H1 (cell line): ENCODE data around the gene RAMP1. TPM values are rescaled to one million over a fixed set of nuclear protein-coding genes. Genes with fewer than 3 reads are reported as not detected.

Experiments used
- CTCF ChIA-PET: fragments of 300-600 bp; sonication (Branson Sonifier 250); formaldehyde crosslinking; loops from one replicate; lab custom pipeline; 2021; ENCODE audit not compliant: partially characterized antibody; lab: Charles Lee
- POLR2A ChIA-PET: fragments of 300-600 bp; sonication (Branson Sonifier 250); formaldehyde crosslinking; loops from one replicate; lab custom pipeline; 2021; ENCODE audit warnings: inconsistent platforms; ENCODE audit not compliant: partially characterized antibody; lab: Charles Lee
- DNase-seq, 2 experiments: peaks; one replicate each; pipeline versions ENCODE4 v3.0.0 to v3.0.0-alpha.2; 2010 to 2022; ENCODE audit warnings: low spot score in 2 of 2, low read depth in 1 of 2, mixed read lengths in 1 of 2
- FAIRE-seq: peaks from 2 replicates; lab custom pipeline; 2011; peaks lifted over from hg19 to GRCh38; lab: Jason Lieb, UNC
- H2AFZ ChIP-seq: 2 replicates; pipeline ENCODE4 v1.8.1; 2012; ENCODE audit warnings: low read length, inconsistent platforms
- H2AK5ac ChIP-seq: 2 replicates; pipeline ENCODE4 v1.6.1; 2013; ENCODE audit warnings: low read depth, low read length
- H2BK120ac ChIP-seq: replicated peaks from 2 replicates; pipeline ENCODE3; 2013; ENCODE audit warnings: low read depth, low read length, inconsistent platforms
- H2BK12ac ChIP-seq: 2 replicates; pipeline ENCODE4 v1.6.1; 2013; ENCODE audit warnings: low read depth, low read length
- H2BK15ac ChIP-seq: 2 replicates; pipeline ENCODE4 v1.6.1; 2013; ENCODE audit warnings: low read length
- H2BK20ac ChIP-seq: 2 replicates; pipeline ENCODE4 v1.6.1; 2013; ENCODE audit warnings: low read length
- H2BK5ac ChIP-seq: 2 replicates; pipeline ENCODE4 v1.6.1; 2013; ENCODE audit warnings: low read depth, low read length
- H3K14ac ChIP-seq: 2 replicates; pipeline ENCODE4 v1.6.1; 2013; ENCODE audit warnings: inconsistent platforms; ENCODE audit not compliant: insufficient read length
- H3K18ac ChIP-seq: 2 replicates; pipeline ENCODE4 v1.6.1; 2013; ENCODE audit warnings: low read length; ENCODE audit errors: extremely low read depth
- H3K23ac ChIP-seq: 2 replicates; pipeline ENCODE4 v1.6.1; 2013; ENCODE audit warnings: inconsistent platforms; ENCODE audit not compliant: insufficient read length
- H3K23me2 ChIP-seq: 2 replicates; pipeline ENCODE4 v1.6.1; 2013; ENCODE audit warnings: low read depth, low read length
- H3K27ac ChIP-seq: 2 replicates; pipeline ENCODE4 v1.6.1; 2011; ENCODE audit warnings: low read depth, low read length, inconsistent platforms
- H3K27me3 ChIP-seq, 4 experiments: replicated peaks in 1 of 4; 1 replicate in 1 of 4; 2 replicates in 3 of 4; pipeline versions ENCODE4 v1.6.1 to v1.8.1; 2011 to 2013; ENCODE audit warnings: low read length in 3 of 4, mild to moderate bottlenecking in 3 of 4, inconsistent platforms in 2 of 4, mixed read lengths in 2 of 4, moderate library complexity in 1 of 4; ENCODE audit not compliant: control insufficient read depth in 3 of 4, insufficient read depth in 3 of 4; ENCODE audit errors: extremely low read depth in 1 of 4
- H3K36me3 ChIP-seq, 4 experiments: 2 replicates each; pipeline versions ENCODE4 v1.6.1 to v1.8.1; 2011 to 2013; ENCODE audit warnings: mild to moderate bottlenecking in 4 of 4, low read length in 3 of 4, moderate library complexity in 2 of 4, control low read depth in 1 of 4, inconsistent platforms in 1 of 4; ENCODE audit not compliant: insufficient read depth in 4 of 4, control insufficient read depth in 2 of 4
- H3K4ac ChIP-seq: replicated peaks from 2 replicates; pipeline ENCODE3; 2013; ENCODE audit warnings: low read length, low read depth, mixed read lengths, inconsistent platforms; ENCODE audit not compliant: insufficient read length
- H3K4me1 ChIP-seq, 4 experiments: replicated peaks in 1 of 4; 1 replicate in 1 of 4; 2 replicates in 3 of 4; pipeline versions ENCODE4 v1.6.1 to v1.8.1; 2011 to 2013; ENCODE audit warnings: low read length in 3 of 4, inconsistent platforms in 2 of 4, mixed read lengths in 1 of 4; ENCODE audit not compliant: insufficient read depth in 4 of 4, control insufficient read depth in 3 of 4
- H3K4me2 ChIP-seq, 2 experiments: 2 replicates each; pipeline versions ENCODE4 v1.6.1 to v1.8.1; 2011 to 2013; ENCODE audit warnings: low read depth in 2 of 2, low read length in 2 of 2, control low read depth in 1 of 2, inconsistent platforms in 1 of 2, mild to moderate bottlenecking in 1 of 2; ENCODE audit not compliant: insufficient read depth in 1 of 2
- H3K4me3 ChIP-seq, 4 experiments: fragments of 200-600, 300-600 bp in 1 of 4; sonication (generic), shearing (Covaris generic), sonication (Bioruptor Twin) in 1 of 4; 2 replicates each; pipeline versions ENCODE4 v1.5.1 to v1.8.1; 2011 to 2016; ENCODE audit warnings: low read length in 4 of 4, low read depth in 3 of 4, control low read depth in 2 of 4, inconsistent platforms in 2 of 4, mild to moderate bottlenecking in 2 of 4, mixed read lengths in 1 of 4, moderate library complexity in 1 of 4; ENCODE audit not compliant: insufficient read depth in 2 of 4; ENCODE audit errors: extremely low read depth in 1 of 4
- H3K56ac ChIP-seq: replicated peaks from 2 replicates; pipeline ENCODE3; 2013; ENCODE audit warnings: low read depth, mild to moderate bottlenecking, mixed read lengths, low read length, inconsistent platforms; ENCODE audit not compliant: insufficient read length
- H3K79me1 ChIP-seq: 2 replicates; pipeline ENCODE4 v1.6.1; 2013; ENCODE audit warnings: low read depth, low read length, control low read depth
- H3K79me2 ChIP-seq, 2 experiments: 2 replicates each; pipeline versions ENCODE4 v1.6.1 to v1.8.1; 2012 to 2013; ENCODE audit warnings: low read length in 2 of 2, mild to moderate bottlenecking in 2 of 2, inconsistent platforms in 1 of 2; ENCODE audit not compliant: insufficient read depth in 2 of 2, control insufficient read depth in 1 of 2
- H3K9ac ChIP-seq, 4 experiments: replicated peaks in 1 of 4; 1 replicate in 1 of 4; 2 replicates in 3 of 4; pipeline versions ENCODE4 v1.6.1 to v1.8.1; 2011 to 2013; ENCODE audit warnings: low read depth in 3 of 4, low read length in 3 of 4, control low read depth in 2 of 4, mild to moderate bottlenecking in 2 of 4, moderate library complexity in 2 of 4, inconsistent platforms in 1 of 4; ENCODE audit errors: extremely low read depth in 1 of 4
- H3K9me3 ChIP-seq, 2 experiments: 2 replicates each; pipeline versions ENCODE4 v1.6.1 to v1.8.1; 2012 to 2013; ENCODE audit warnings: mild to moderate bottlenecking in 2 of 2, moderate library complexity in 2 of 2, control low read depth in 1 of 2, inconsistent platforms in 1 of 2, low read depth in 1 of 2, low read length in 1 of 2, mixed read lengths in 1 of 2; ENCODE audit not compliant: insufficient read depth in 2 of 2
- H4K20me1 ChIP-seq, 2 experiments: replicated peaks in 1 of 2; 2 replicates each; pipeline versions ENCODE3 to v1.8.1; 2011 to 2013; ENCODE audit warnings: inconsistent platforms in 2 of 2, low read length in 2 of 2, mild to moderate bottlenecking in 1 of 2; ENCODE audit not compliant: insufficient read depth in 2 of 2, control insufficient read depth in 1 of 2
- H4K5ac ChIP-seq: 2 replicates; pipeline ENCODE4 v1.6.1; 2013; ENCODE audit warnings: low read length, low read depth, mixed read lengths, inconsistent platforms; ENCODE audit not compliant: insufficient read length
- H4K8ac ChIP-seq: 2 replicates; pipeline ENCODE4 v1.8.0; 2013; ENCODE audit warnings: mild to moderate bottlenecking, moderate library complexity, low read length, inconsistent platforms; ENCODE audit not compliant: insufficient read depth; ENCODE audit errors: extremely low read depth
- H4K91ac ChIP-seq: replicated peaks from 2 replicates; pipeline ENCODE3; 2013; ENCODE audit warnings: low read length, mixed read lengths, inconsistent platforms; ENCODE audit not compliant: insufficient read length
- BCL11A ChIP-seq, 2 experiments: IDR thresholded peaks; one replicate each; pipeline ENCODE4 v1.6.1; 2011; ENCODE audit warnings: low read depth in 2 of 2, low read length in 2 of 2, mild to moderate bottlenecking in 2 of 2
- KDM4A ChIP-seq: IDR thresholded peaks from one replicate; pipeline ENCODE4 v1.7.1; 2012; ENCODE audit warnings: low read depth, mild to moderate bottlenecking, moderate library complexity, low read length, inconsistent platforms; ENCODE audit not compliant: severe bottlenecking
- SIRT6 ChIP-seq: IDR thresholded peaks from one replicate; pipeline ENCODE4 v1.7.1; 2012; ENCODE audit warnings: low read length, inconsistent platforms
- WGBS, 2 experiments: shearing (Covaris generic) in 1 of 2; methylation state at CpG; one replicate each; pipeline versions ENCODE4 v1.1.6 to v1.1.7; 2013 to 2015; ENCODE audit warnings: low lambda C conversion rate in 2 of 2, mixed read lengths in 2 of 2, inconsistent platforms in 1 of 2, low coverage in 1 of 2, missing lambda C conversion rate in 1 of 2; ENCODE audit not compliant: insufficient replicate concordance in 2 of 2, insufficient coverage in 1 of 2, insufficient read length in 1 of 2; ENCODE audit errors: extremely low coverage in 1 of 2, missing lambda C conversion rate in 1 of 2; 5-methylcytosine and 5-hydroxymethylcytosine counted together
- polyA plus RNA-seq, 7 experiments: library from polyadenylated mRNA; depleted of rRNA in 3 of 7; stranded (reverse) in 5 of 7; unstranded in 2 of 7; fragments of >200 nt in 5 of 7; fragments of 200-250 nt in 2 of 7; gene quantifications; 1 replicate in 5 of 7; 2 replicates in 1 of 7; 4 replicates in 1 of 7; pipeline versions ENCODE4 v1.2.1 to v1.2.3, GENCODE V29; 2011 to 2013; ENCODE audit warnings: missing spikeins in 2 of 7, mixed read lengths in 2 of 7
- total RNA-seq: library from RNA; stranded (reverse); fragmentation: NEBNext Ultra II Directional; extraction: Animal tissue kit (Norgen Biotek cat#: 25700); gene quantifications from 2 replicates; pipeline ENCODE4 v1.2.1, GENCODE V29; 2021

RAMP1 gene
- total and polyA plus RNA-seq, 2 of the 8 experiments (the other 6 are each of a cell fraction or from before 2014, with no cell fraction given): 0.65 to 4.3 TPM

DNA sequence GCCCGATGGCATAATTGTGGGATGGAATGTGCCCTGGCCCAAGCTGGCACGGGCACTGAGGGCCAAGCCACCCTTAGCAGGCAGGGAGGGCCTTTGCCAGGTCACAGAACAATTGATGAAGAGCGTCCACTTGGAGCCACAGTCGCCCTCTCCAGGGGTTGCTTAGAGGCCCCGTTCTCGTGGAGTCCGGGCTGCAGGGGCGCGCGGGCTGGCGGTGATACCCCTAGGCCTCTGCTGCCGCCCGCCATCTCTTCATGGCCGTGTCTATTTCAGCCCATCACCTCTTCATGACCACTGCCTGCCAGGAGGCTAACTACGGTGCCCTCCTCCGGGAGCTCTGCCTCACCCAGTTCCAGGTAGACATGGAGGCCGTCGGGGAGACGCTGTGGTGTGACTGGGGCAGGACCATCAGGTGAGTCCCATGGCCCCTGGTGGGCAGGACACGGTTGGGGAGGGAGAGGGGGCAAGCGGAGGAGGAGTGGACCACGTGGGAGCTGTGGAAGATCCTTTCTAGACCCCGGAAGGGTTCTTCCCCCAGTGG, 17.6 kb downstream of the RAMP1 start:
- no peak overlapping the region for H2BK15ac ChIP-seq
- no peak overlapping the region for H2AK5ac ChIP-seq
- no peak overlapping the region for H3K23ac ChIP-seq
- no peaks in the 10 kb centered on the region for H3K79me1 ChIP-seq
- H2BK120ac ChIP-seq: no peak overlapping the region
- H3K9ac ChIP-seq: no peak overlapping the region
- POLR2A ChIA-PET: no interaction called here
- no peaks in the 10 kb centered on the region; a peak in 3 of 7 replicates for H3K4me1 ChIP-seq
- no peak overlapping the region for H3K18ac ChIP-seq
- WGBS, 2 experiments: 92% methylated on average over 19 of the region's 23 CpGs; no CpG with 5 or more reads in 1 of the 2 experiments
- DNase-seq: no peak
- CTCF ChIA-PET: interaction anchor here (0.6 to 1.5 kb wide), 4 partner anchors 8 to 292 kb away, joined by 3 to 5 read pairs (median 3); no protein-coding TSS in a partner anchor
- H2AFZ ChIP-seq: no peak overlapping the region
- no peaks in the 10 kb centered on the region for H3K79me2 ChIP-seq
- no peaks in the 10 kb centered on the region for H3K36me3 ChIP-seq
- no peak overlapping the region for H2BK5ac ChIP-seq
- no peaks in the 10 kb centered on the region; a peak in 1 of 4 replicates for H3K9me3 ChIP-seq
- H2BK20ac ChIP-seq: no peak overlapping the region
- H2BK12ac ChIP-seq: no peak overlapping the region
- no peak overlapping the region for H3K14ac ChIP-seq
- no peaks in the 10 kb centered on the region for H4K20me1 ChIP-seq
- H4K8ac ChIP-seq: no peak overlapping the region
- no peak for FAIRE-seq
- no peak overlapping the region for H3K4me3 ChIP-seq
- H3K23me2 ChIP-seq: no peaks in the 10 kb centered on the region
- H3K4ac ChIP-seq: no peak overlapping the region
- no peak overlapping the region for H3K4me2 ChIP-seq
- no peak overlapping the region for H4K91ac ChIP-seq
- no peaks in the 10 kb centered on the region for H3K27me3 ChIP-seq
- H3K27ac ChIP-seq: no peak overlapping the region
- no peak overlapping the region for H3K56ac ChIP-seq
- no peak overlapping the region for H4K5ac ChIP-seq
- TF ChIP-seq SIRT6 (no peak), KDM4A (no peak), BCL11A (IDR thresholded peaks at IDR 0.05; ENCODE audit: low read depth in 2 of 2, low read length in 2 of 2) (no peak)
